ENCODE results near the gene GRK5. TPM values are rescaled to one million over a fixed set of nuclear protein-coding genes. Genes with fewer than 3 reads are reported as not detected.

The GRK5 gene
- total and polyA plus RNA-seq, 7 donors = 7.9 to 32.4 (median 19.8) TPM

DNA sequence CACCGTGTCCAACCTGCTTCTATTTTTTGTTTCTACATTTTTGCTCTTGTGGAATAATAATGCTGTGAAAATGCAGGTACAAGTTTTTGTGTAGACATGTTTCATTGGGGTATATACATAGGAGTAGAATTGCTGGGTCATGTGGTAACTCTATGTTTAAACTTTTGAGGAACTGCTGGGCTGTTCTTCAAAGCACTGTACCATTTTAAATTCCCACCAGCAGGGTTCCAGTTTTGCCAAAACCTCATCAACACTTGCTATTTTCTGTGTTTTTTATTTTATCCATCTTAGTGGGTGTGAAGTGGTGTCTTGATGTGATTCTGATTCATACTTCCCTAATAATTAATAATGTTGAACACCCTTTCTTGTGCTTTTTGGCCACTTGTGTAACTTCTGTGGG lies 196.6 kb downstream of the GRK5 start:
- WGBS, 2 donors = 98 to 100% methylated on average over 1 of the region's 1 CpG
- H3K27me3 ChIP-seq = no peaks in the 10 kb centered on the region
- no peaks in the 10 kb centered on the region for H3K9me3 ChIP-seq
- no peak for DNase-seq
- no peak overlapping the region for H3K4me3 ChIP-seq
- H3K4me1 ChIP-seq = peaks cover 0 to 20% (median 0%) of the 10 kb centered on the region in 4 donors
- TF ChIP-seq POLR2AphosphoS5 (IDR thresholded peaks at IDR 0.05) (no peak), POLR2A (IDR thresholded peaks at IDR 0.05) (no peak), EP300 (IDR thresholded peaks at IDR 0.05) (no peak), CTCF (IDR thresholded peaks at IDR 0.05) (no peak)
- intact Hi-C loops (cut with DNase I) = no loop called here
- H3K27ac ChIP-seq = no peak overlapping the region
- no peaks in the 10 kb centered on the region for H3K36me3 ChIP-seq

DNA sequence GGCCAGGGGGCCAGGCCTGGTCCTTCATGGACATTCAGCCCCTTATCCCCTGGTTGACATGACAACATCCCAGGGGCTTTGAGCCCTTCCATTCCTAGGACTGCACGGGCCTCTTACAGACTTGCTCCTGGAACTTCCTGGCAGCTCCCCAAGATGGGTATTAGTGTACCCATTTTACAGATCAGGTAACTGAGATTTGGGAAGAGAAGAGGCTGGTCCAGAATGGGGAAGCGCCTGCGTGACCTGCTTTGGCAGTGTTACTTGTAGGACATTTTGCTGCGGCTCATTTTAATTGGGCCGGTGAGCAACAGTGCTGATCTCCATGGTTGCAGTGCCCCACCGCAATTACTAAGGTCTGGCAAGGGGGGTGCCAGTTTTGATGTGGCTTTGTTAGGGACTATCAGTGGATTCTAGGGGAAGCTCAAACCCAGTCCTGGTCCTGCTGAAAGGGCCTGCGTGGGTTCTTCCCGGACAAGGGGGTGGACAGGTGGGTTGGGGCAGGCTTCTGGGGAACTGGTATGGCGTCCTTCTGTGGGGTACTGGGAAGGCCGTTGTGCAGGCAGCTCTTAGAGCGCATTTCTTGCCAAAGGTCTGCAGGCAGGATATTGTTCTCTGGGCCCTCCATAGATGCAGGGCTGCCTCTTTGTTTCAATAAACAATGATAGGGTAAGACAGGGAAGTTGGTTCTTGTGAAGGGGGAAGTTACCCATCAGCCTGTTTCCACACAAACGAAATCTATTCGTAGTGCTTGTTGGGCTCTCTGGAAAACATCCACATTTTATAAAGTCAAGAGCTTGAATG lies 197.5 kb downstream of the GRK5 start:
- TF ChIP-seq CTCF (IDR thresholded peaks at IDR 0.05) (no peak), EP300 (IDR thresholded peaks at IDR 0.05) (no peak), POLR2A (IDR thresholded peaks at IDR 0.05) (no peak), POLR2AphosphoS5 (IDR thresholded peaks at IDR 0.05) (no peak)
- Histone ChIP-seq H3K27me3 (no peaks in the 10 kb centered on the region), H3K4me3 (no peak overlapping the region), H3K36me3 (no peaks in the 10 kb centered on the region), H3K4me1 (peaks cover 0 to 20% (median 0%) of the 10 kb centered on the region in 4 donors), H3K27ac (peak overlapping the region in 3 of 4 donors; percentile 46 to 66 (median 49)), H3K9me3 (no peaks in the 10 kb centered on the region)
- DNase-seq = no peak
- intact Hi-C loops (cut with DNase I) = no loop called here
- 79 to 90% methylated on average over 13 of the region's 13 CpGs for WGBS, 2 donors

DNA sequence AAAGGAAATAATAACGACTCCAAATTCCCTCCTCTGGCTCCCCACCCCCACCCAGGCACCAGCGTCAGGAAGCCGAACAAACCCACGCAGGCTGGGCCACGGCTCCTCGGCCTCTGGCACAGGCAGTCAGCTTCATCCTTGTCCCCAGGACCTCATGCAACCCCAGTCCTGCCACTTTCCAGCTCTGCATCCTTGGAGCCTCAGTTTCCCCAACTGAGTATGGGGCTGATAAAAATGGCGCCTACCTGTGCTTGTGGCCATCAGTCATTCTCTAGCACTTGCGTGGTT lies 198.1 kb downstream of the GRK5 start:
- Histone ChIP-seq H3K9me3 (no peaks in the 10 kb centered on the region), H3K4me1 (peaks cover 0 to 20% (median 0%) of the 10 kb centered on the region in 4 donors), H3K27ac (peak overlapping the region; percentile 20 to 66 (median 48)), H3K27me3 (no peaks in the 10 kb centered on the region), H3K4me3 (no peak overlapping the region), H3K36me3 (no peaks in the 10 kb centered on the region)
- 69 to 84% methylated on average over 8 of the region's 8 CpGs for WGBS, 2 donors
- TF ChIP-seq EP300 (IDR thresholded peaks at IDR 0.05) (no peak), POLR2AphosphoS5 (IDR thresholded peaks at IDR 0.05) (no peak), CTCF (IDR thresholded peaks at IDR 0.05) (no peak), POLR2A (IDR thresholded peaks at IDR 0.05) (no peak)
- no peak for DNase-seq
- intact Hi-C loops (cut with DNase I) = no loop called here

GRCh38 chr10:119406137-119406536 lies 198.8 kb downstream of the GRK5 start:
- WGBS, 2 donors = 91 to 94% methylated on average over 3 of the region's 3 CpGs
- H3K27me3 ChIP-seq = no peaks in the 10 kb centered on the region
- no peaks in the 10 kb centered on the region for H3K9me3 ChIP-seq
- peaks cover 0 to 19% (median 0%) of the 10 kb centered on the region in 4 donors for H3K4me1 ChIP-seq
- TF ChIP-seq POLR2A (IDR thresholded peaks at IDR 0.05) (no peak), EP300 (IDR thresholded peaks at IDR 0.05) (no peak), CTCF (IDR thresholded peaks at IDR 0.05) (no peak), POLR2AphosphoS5 (IDR thresholded peaks at IDR 0.05) (no peak)
- no peaks in the 10 kb centered on the region for H3K36me3 ChIP-seq
- DNase-seq = no peak
- peak overlapping the region; percentile 20 to 66 (median 48) for H3K27ac ChIP-seq
- intact Hi-C loops (cut with DNase I) = no loop called here
- H3K4me3 ChIP-seq = no peak overlapping the region

All from sigmoid colon (tissue), 7 donors.